HG03558 (cell line): Measurements from ENCODE around the gene GJA10.
"Not testable (repeated sequence)": the region's sequence is repeated elsewhere in the genome, so short reads cannot be mapped to it uniquely, and the experiment has no call there.

ENCODE experiments used
- ATAC-seq: cut with Tn5 transposase; IDR thresholded peaks from one replicate; pipeline ENCODE4 v1.9.1; 2021; ENCODE audit warnings: moderate number of reproducible peaks; ENCODE audit not compliant: unreplicated experiment; ENCODE audit errors: extremely low read depth

The GJA10 gene

DNA sequence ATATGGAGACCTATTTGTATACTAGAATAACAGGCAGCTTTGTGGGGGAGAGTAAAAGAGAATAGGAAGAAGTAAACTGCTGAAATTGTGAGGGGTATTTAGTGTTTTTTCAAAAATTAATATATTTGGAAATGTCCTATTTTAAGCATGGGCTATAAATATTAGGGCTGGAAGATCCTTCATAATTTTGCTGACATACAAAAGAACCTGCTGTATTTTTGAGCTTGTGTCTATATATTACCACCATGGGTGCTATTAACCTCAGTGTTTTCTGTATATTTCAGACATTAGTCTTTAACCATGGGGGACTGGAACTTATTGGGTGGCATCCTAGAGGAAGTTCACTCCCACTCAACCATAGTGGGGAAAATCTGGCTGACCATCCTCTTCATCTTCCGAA, at the start of gene GJA10:
TSS of gene GJA10 (plus strand) at position 301 of the 400 bp plus-strand sequence. CDS start at position 301, 0 bp downstream.
- ATAC-seq, result no peak

DNA sequence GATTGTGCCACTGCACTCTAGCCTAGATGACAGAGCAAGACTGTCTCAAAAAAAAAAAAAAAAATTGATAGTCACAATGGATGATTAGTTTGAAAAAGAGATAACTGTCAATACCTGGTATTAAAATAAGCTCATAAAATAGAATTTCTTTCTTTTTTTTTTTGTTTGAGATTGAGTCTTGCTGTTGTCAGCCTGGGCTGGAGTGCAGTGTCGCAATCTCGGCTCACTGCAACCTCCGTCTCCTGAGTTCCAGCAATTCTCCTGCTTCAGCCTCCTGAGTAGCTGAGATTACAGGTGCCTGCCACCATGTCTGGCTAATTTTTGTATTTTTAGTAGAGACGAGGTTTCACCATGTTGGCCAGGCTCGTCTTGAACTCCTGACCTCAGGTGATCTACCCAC, 46.8 kb upstream of the GJA10 start:
- not testable (repeated sequence) for ATAC-seq

DNA sequence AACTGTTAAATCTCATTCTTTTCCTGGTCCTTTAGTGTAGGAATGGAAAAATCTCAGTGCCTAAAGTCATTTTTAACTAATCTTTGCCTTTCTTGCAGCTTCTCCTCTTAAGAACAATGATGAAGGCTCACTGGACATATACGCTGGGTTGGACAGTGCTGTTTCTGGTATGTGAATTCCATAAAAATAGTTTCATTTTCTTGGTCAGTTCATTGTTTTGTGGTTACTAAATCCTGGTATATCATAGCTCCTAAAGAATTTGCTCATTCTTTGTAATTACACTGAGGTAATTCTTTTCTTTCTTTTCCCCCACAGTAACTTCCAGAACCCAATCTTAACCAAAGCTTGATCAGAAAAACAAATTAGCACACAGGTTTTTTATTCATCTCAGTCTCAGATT, 41.2 kb upstream of the GJA10 start:
- no peak for ATAC-seq

DNA sequence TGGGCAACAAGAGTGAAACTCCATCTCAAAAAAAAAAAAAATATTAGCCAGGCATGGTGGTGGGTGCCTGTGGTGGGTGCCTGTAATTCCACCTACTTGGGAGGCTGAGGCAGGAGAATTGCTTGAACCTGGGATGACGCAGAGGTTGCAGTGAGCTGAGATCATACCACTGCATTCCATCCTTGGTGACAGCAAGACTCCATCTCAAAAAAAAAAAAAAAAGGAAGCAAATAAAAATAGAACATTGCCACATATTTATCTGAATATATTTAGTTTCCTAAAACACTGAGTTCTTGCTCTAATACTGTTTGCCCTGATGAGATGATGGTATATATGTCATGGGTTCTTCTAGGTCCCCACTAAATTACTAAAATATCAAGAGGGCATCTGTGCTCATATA, 36.2 kb upstream of the GJA10 start:
- ATAC-seq, result no peak

DNA sequence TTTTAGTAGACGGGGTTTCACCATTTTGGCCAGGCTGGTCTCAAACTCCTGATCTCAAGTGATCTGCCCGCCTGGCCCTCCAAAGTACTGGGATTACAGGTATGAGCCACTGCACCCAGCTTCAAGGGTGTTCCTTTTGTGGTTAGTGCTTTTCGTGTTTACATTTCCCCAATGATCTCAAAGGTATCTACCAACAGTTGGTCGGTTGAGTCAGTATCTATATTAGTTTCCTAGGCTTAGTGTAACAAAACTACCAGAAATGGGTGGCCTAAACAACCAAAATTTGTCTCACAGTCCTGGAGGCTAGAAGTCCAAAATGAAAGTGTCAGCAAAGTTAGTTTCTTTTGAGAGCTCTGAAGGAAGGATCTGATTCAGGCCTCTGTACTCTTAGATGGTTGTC, 34.5 kb upstream of the GJA10 start:
- peak; percentile 44 for ATAC-seq

DNA sequence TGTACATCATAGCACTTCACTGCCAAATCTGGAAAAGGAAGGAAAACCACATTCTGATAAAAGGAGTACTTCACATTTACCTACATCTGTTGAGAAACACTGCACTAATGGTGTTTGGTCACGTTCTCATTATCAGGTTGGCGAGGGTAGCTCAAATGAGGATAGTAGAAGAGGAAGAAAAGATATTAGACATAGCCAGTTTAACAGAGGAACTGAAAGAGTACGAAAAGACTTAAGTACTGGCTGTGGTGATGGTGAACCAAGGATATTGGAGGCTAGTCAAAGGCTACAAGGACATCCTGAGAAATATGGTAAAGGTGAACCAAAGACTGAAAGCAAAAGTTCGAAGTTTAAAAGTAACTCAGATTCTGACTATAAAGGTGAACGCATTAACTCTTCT, 32.0 kb upstream of the GJA10 start:
- peak; percentile 67 for ATAC-seq

DNA sequence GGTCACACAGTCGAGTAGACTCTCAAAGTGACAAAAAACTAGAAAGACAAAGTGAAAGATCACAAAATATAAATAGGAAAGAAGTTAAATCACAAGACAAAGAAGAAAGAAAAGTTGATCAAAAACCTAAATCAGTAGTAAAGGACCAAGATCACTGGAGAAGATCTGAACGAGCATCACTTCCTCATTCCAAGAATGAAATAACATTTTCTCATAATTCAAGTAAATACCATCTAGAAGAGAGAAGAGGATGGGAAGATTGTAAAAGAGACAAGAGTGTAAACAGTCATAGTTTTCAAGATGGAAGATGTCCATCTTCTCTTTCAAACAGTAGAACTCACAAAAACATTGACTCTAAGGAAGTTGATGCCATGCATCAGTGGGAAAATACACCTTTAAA, 31.6 kb upstream of the GJA10 start:
- ATAC-seq, result no peak

DNA sequence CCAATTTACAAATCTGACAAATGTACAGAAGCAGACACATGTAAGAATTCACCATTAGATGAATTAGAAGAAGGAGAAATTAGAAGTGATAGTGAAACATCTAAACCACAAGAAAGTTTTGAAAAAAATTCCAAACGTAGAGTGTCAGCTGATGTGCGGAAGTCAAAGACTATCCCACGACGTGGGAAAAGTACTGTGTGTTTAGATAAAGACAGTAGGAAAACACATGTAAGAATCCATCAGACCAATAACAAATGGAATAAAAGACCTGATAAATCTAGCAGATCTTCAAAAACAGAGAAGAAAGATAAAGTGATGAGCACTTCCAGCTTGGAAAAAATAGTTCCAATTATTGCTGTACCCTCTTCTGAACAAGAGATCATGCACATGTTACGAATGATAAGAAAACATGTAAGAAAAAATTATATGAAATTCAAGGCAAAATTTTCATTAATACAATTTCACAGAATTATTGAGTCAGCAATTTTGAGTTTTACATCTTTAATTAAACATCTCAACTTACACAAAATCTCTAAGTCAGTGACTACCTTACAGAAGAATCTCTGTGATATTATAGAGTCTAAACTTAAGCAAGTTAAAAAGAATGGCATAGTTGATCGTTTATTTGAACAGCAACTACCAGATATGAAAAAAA, 28.1 kb upstream of the GJA10 start:
- no peak for ATAC-seq

DNA sequence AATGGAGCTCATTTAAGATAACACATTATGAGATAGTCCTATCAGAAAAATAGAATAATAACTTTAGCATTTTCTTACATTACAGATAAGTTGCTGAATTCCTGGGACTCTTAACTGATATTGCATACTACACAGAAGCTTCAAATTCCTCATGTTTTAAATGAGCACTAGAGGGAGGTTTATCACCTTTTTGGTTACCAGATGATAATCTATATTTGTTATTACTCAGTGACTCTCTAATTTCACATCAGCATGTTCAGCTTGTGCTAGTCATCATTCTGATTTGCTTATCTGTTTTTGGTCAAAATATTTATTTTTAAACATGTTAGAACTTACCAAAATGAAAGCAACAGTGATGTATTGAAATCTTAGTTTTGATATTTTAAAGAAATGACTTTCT, 20.5 kb upstream of the GJA10 start:
- ATAC-seq, result no peak

DNA sequence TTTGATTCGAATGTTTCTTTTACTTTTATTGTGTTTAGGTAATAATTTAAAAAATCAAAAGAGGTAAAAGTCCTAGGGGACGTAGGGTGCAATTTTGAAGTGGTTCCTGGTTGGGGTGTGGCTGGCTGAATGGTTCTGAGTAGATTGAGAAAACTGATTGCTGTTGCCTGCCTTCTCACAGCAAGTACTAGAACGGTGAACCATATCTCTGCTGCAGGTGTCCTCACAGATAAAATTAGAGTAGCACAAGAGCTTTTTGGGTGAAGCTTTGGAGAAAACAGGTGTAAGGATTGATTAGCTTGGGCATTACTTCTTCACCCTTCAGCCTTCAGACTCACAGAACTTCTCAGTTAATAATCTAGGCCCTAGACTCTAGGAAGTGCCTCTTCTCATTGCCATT, 19.8 kb upstream of the GJA10 start:
- ATAC-seq, result no peak

DNA sequence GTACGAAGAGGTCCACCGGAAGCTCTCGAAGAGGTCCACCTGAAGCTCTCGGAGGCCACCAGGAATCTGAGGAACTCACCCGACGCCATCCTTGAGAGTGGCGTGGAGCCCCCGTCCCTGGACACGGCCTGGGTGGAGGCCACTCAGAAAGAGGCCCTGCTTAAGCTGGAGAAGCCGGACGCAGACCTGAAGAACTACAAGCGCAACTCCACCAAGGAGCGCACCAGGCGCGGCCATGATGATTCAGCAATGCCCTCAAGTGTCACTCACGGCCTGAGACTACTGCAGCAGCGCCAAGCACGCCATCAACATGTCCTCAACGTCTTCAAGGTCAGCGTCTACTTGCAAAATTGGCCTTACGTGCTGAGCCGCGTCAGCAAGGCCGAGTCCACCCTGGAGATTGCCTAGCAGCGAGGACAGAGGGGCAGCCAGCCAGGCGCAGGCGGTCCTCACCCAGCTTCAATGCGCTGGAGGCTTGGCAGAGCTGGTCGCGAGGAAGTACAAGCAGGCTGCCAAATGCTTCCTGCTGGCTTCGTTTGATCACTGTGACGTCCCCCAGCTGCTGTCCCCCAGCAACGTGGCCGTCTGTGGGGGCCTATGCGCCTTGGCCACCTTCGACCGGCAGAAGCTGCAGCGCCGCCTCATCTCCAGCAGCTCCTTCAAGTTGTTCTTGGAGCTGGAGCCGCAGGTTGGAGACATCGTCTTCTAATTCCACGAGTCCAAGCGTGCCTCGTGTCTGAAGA, 7.7 kb upstream of the GJA10 start:
- ATAC-seq, result no peak

DNA sequence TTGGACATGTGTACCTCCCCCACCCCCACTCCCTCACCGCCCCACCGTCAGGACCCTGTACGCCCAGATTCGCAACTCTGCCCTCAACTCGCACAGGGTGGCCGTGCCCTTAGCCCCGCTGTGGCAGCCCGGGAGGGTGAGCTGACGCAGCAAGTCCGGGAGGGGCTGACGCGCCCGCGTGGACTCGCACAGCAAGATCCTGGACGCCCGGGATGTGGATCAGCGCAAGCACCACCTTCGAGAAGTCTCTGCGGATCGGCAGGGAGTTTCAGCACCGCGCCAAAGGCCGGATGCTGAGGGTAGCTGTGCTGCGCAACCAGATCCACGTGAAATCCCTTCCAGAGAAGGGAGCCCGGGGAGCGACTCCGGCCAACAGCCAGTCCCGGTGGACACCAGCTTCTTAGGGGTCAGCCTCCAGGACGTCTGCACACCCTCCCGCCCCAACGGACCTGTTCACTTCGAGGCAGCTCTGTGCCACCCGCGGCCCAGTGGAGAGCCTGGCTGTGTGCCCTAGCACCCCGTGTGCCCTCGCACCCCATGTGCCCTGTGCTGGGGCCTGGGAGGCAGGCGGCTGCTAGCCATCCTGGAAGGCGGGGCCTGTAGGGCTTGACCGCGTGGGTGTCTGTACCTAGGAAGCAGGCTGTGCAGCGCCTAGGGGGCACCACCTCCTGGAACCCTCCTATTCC, 6.7 kb upstream of the GJA10 start:
- no peak for ATAC-seq

DNA sequence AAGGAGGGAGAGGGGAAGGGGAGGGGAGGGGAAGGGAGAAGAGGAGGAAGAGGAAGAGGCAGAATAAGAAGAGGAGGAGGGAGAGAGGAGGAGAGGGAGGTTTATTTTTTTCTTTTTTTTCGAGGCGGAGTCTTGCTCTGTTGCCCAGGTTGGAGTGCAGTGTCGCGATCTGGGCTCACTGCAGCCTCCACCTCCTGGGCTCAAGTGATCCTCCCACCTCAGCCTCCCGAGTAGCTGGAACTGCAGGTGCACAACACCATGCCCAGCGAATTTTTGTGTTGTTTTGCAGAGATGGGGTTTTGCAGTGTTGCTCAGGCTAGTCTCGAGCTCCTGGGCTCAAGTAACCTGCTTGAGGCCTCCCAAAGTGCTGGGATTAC, 6.1 kb upstream of the GJA10 start:
- ATAC-seq, result no peak

DNA sequence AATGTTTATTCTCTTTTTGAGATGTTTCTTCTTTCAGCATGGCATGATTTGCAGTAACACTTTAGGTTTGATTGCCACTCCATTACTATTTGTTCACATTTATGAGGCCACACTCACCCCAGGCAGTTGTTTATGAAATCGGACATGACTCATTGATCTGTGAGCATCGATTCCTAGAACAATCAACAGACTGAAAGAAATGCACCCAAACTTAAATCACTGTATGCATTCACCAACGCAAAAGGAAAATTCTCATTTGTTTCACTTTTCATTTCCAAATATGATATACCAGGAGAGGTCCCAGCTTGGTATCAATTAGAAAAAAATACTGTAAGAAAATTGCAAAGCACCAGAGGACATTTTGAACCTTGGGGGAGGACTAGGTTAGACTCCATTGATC, 5.4 kb upstream of the GJA10 start:
- ATAC-seq, result no peak

DNA sequence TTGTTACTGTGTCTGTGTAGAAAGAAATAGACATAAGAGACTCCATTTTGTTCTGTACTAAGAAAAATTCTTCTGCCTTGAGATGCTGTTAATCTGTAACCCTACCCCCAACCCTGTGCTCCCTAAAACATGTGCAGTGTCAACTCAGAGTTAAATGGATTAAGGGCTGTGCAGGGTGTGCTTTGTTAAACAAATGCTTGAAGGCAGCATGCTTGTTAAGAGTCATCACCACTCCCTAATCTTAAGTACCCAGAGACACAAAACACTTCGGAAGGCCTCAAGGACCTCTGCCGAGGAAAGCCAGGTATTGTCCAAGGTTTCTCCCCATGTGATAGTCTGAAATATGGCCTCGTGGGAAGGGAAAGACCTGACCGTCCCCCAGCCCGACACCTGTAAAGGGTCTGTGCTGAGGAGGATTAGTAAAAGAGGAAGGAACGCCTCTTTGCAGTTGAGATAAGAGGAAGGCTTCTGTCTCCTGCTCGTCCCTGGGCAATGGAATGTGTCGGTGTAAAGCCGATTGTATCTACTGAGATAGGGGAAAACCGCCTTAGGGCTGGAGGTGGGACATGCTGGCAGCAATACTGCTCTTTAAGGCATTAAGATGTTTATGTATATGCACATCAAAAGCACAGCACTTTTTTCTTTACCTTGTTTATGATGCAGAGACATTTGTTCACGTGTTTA, 3.3 kb upstream of the GJA10 start:
- not testable (repeated sequence) for ATAC-seq

DNA sequence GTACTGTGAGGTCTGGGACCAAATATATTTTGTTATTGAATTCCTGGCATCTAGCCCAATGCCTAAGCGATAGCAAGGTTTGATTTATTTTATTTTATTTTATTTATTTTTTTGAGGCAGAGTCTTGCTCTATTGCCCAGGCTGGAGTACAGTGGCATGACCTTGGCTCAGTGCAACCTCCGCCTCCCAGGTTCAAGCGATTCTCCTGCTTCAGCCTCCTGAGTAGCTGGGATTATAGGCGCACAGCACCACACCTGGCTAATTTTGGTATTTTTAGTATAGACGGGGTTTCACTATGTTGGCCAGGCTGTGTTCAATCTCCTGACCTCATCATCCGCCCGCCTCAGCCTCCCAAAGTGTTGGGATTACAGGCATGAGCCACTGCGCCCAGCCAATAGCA, 1.7 kb upstream of the GJA10 start:
- not testable (repeated sequence) for ATAC-seq

DNA sequence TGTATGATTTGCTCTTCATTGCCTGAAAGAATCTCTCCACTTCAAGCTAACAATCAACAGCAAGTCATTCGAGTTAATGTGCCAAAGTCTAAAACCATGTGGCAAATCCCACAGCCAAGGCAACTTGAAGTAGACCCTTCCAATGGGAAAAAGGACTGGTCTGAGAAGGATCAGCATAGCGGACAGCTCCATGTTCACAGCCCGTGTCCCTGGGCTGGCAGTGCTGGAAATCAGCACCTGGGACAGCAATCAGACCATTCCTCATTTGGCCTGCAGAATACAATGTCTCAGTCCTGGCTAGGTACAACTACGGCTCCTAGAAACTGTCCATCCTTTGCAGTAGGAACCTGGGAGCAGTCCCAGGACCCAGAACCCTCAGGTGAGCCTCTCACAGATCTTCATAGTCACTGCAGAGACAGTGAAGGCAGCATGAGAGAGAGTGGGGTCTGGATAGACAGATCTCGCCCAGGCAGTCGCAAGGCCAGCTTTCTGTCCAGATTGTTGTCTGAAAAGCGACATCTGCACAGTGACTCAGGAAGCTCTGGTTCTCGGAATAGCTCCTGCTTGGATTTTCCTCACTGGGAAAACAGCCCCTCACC, 1.1 kb downstream of the GJA10 start:
- ATAC-seq, result no peak

DNA sequence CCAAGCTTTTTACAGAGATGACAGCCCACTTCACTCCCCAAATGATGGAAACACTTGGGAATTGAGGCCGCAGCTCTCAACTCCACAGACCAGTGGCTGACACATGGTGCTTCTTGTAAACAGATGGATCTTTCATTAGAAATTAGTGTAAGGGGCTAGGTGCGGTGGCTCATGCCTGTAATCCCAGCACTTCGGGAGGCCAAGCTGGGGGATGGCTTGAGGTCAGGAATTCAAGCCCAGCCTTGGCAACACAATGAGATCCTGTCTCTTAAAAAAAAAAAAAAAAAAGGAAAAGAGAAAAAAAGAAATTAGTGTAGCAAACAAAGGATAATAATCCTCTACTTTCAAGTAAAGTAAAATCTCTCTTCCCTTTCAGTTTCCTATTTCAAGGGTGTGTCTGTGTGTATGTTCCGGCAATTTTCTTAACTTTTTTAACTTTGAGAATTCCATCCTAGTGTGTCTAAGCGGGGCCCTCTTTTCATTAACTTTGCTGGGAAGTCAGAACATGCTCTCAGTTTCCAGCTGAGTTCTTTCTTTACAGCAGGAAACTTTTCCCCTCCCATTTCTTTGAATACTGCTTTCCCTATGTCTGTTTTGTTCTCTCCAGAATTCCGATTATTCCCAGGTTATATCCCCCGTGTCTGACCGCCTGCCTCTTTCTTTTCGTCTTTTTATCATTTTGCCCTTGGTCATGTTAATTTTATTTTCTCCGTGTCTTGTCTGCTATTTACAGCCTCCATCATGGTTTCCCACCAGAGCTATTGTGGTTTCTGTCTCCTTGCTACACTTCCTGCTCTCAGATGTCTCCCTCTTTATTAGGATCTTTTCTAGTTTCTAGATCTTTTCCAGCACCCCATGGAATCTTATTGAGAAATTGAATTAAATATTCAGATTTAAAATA, 16.0 kb downstream of the GJA10 start:
- not testable (repeated sequence) for ATAC-seq

DNA sequence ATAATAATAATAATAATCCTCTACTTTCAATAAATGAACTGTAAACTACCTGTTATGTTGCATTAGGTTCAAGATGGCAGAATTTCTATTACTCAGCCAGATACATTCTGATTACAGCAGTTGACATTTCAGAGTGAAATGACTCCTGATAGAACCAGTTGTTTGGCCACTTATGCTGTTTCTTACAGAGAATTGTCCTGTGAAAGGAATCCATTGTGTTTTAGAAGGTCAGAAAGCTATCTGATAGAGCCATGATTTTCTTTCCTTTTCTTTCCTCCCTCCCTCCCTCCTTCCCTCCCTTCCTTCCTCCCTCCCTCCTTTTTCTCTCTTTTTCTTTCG, 16.6 kb downstream of the GJA10 start:
- no peak for ATAC-seq
